OCI-LY3 (cell line): ENCODE data around the gene TPRX1.

Experiments
- CTCF ChIP-seq: fragments of 200-600, 300-600 bp; sonication (generic); IDR thresholded peaks from 2 replicates; pipeline ENCODE4 v1.5.1; 2014; ENCODE audit warnings: antibody characterized with exemption, low read length, low read depth
- EZH2phosphoT487 ChIP-seq: fragments of 200-600 bp; shearing (Covaris generic); IDR thresholded peaks from 2 replicates; pipeline ENCODE4 v1.6.1; 2018; ENCODE audit warnings: antibody characterized with exemption, mixed run types, low read depth

- TF ChIP-seq CTCF (no peak), EZH2phosphoT487 (no peak)
Measured at GRCh38 chr19:47801270-47801669, 3.1 kb downstream of the TPRX1 start.
